GM19193 (cell line): ENCODE data around the gene CYB5D1.

Source experiments
- POLR2A ChIP-seq: IDR thresholded peaks from 4 replicates; pipeline ENCODE4 v1.6.1; 2011; ENCODE audit not compliant: insufficient read depth, insufficient read length; ENCODE audit errors: extremely low read depth

The CYB5D1 gene

GRCh38 chr17:7846765-7847661, 10.8 kb upstream of the CYB5D1 start:
- no peak for TF ChIP-seq POLR2A

GRCh38 chr17:7848131-7848579, 9.6 kb upstream of the CYB5D1 start:
- no peak for TF ChIP-seq POLR2A

GRCh38 chr17:7848739-7849129, 9.1 kb upstream of the CYB5D1 start:
- no peak for TF ChIP-seq POLR2A

- TF ChIP-seq POLR2A = no peak
These were observed 8.6 kb upstream of the CYB5D1 start for GRCh38 chr17:7849130-7849750.

- no peak for TF ChIP-seq POLR2A
These were observed 7.9 kb upstream of the CYB5D1 start for GRCh38 chr17:7849751-7850504.

GRCh38 chr17:7850701-7851437, 6.9 kb upstream of the CYB5D1 start:
- TF ChIP-seq POLR2A = no peak

GRCh38 chr17:7851438-7852261, 6.2 kb upstream of the CYB5D1 start:
- peak; percentile 53 for TF ChIP-seq POLR2A

GRCh38 chr17:7852262-7852670, 5.5 kb upstream of the CYB5D1 start:
- TF ChIP-seq POLR2A = no peak

GRCh38 chr17:7852919-7853690, 4.7 kb upstream of the CYB5D1 start:
- no peak for TF ChIP-seq POLR2A

- TF ChIP-seq POLR2A = no peak
These were observed 4.1 kb upstream of the CYB5D1 start for GRCh38 chr17:7853691-7854038.

- TF ChIP-seq POLR2A = no peak
These were observed 3.6 kb upstream of the CYB5D1 start for GRCh38 chr17:7854078-7854777.

GRCh38 chr17:7854851-7855659, 2.7 kb upstream of the CYB5D1 start, which contains the start of gene TMEM88:
TSS of gene TMEM88 (plus strand) at chr17:7855066. CDS start at chr17:7855075, 9 bp downstream.
- no peak for TF ChIP-seq POLR2A
